HG03159 (cell line): ENCODE measurements around the gene FOXF2.

ENCODE experiments used
- ATAC-seq: cut with Tn5 transposase; IDR thresholded peaks from one replicate; pipeline ENCODE4 v1.9.1; 2021; ENCODE audit warnings: mild to moderate bottlenecking, moderate library complexity; ENCODE audit not compliant: unreplicated experiment

Gene FOXF2

GRCh38 chr6:1378065-1379016 lies 11.0 kb upstream of the FOXF2 start:
- no peak for ATAC-seq

GRCh38 chr6:1379017-1379787 lies 10.2 kb upstream of the FOXF2 start:
- ATAC-seq: no peak

GRCh38 chr6:1379788-1380147 lies 9.6 kb upstream of the FOXF2 start:
- ATAC-seq: no peak

- no peak for ATAC-seq
Measured at GRCh38 chr6:1380625-1381427, 8.6 kb upstream of the FOXF2 start.

DNA sequence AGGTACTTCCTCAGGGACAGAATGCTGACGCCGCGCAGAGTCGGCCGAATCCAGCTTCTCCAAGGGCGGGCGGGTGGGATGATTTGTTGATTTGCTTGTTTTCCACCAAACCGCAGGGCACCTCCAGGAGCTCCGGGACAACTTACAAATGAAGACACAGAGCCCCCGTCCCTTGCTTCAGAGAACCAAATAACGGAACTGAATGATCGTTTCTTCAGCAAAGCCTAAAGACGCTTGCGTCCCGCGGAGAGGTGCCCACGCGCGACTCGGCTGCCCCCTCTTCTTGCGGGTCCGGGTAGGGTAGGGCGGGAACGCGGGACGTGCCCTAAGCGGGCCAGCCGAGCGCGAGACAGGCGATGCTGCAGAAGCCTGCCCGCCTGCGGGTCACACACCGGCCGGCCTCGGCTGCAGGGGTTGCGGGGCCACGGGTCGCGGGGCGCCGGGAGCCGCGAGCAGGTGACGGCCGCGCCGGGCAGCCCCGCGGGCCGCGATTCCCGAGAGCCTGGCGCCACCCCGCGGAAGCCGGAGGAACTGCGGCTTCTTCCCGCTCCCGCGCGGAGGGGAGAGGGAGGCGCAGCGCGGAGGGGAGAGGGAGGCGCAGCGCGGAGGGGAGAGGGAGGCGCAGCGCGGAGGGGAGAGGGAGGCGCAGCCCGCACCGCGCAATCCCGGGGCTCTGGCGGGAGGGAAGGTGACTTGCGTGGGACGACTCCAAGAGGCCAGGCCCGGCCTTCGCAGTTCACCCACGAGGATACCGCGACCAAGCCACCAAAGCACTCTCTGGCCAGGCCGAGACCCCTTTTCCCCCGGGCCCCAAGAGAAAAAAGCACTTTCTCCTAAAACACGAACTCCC lies 7.7 kb upstream of the FOXF2 start:
- ATAC-seq: no peak

- ATAC-seq: no peak
Measured at GRCh38 chr6:1382331-1382882, 7.0 kb upstream of the FOXF2 start.

DNA sequence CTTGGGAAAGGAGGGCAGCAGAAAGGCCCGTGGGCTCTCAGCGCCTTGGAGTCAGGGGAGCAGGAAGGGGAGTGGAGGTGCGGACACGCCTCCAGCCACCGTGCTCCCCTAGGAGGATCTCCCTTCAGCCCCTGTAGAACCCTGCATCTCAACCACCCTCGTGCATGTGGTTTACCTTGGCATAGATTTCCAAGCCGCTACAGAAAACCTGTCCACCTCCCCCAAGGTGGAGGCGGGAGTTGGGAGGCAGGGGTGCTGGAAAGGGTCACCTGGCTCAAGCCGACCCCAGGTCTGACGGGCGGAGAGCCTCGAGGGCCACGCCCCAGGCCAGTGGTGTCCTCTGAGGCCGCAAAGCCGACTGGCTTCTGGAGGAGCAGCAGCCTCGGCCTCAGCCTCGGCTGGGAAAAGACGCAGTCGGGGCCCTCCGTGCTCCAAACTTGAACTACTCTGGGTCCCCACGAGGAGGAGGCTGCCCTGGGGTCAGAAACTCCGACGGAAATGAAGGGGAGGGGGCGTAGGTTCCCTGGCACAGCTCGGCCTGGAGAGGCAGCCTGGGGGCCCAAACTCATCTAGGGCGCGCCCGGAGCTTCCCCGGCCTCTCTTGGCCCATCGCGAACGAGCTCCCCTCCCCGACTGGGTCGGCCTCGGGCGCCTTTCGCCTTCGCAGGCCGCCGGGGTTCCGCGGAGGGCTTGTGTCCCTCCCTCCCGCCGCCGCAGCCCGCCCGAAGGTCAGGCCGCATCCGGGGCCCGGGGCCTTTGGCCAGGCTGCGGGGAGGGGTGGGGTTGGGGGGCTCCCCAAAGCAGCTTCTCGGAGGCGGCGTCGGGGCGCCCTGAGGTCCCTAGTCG lies 6.3 kb upstream of the FOXF2 start:
- no peak for ATAC-seq

DNA sequence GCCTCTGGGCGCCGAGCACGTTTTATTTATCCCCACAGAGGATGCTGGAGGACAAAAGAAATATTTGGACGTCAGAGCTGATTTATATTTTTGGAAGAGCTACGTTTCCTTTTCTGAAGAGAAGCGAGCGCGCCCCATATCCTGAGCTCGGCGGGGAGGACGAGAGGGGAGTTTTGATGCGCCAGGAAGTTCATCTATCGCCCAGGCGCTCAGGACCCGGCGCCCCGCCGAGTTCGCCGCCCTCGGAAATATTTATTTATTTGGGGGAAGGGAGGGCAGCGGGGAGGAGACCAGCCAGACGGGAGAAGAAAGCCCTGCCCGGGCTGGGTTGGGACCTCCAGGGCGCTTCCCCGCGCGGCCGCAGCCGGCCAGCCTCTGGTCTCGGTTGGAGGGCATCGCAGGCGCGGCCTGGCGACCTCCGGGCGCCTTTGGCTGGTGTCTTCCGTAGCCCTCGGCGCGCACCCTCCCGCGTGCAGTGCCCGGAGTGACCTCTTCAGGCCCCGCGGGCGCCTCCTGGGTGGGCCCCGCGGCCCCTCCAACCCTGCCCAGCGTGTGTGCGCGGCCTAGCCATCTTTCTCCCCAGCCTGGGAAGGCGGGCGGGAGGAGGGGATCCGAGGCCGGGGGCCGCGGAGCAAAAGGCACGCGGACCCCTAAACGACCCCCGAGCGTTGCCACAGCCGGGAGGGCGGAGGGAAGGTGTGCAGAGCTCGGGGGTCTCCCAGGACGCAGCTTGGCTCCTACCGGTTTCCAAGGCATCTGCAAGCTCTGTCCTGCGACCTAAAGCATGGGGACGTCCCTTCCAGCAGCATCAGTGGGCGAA lies 5.4 kb upstream of the FOXF2 start:
- no peak for ATAC-seq

GRCh38 chr6:1384549-1385128 lies 4.7 kb upstream of the FOXF2 start:
- ATAC-seq: no peak

DNA sequence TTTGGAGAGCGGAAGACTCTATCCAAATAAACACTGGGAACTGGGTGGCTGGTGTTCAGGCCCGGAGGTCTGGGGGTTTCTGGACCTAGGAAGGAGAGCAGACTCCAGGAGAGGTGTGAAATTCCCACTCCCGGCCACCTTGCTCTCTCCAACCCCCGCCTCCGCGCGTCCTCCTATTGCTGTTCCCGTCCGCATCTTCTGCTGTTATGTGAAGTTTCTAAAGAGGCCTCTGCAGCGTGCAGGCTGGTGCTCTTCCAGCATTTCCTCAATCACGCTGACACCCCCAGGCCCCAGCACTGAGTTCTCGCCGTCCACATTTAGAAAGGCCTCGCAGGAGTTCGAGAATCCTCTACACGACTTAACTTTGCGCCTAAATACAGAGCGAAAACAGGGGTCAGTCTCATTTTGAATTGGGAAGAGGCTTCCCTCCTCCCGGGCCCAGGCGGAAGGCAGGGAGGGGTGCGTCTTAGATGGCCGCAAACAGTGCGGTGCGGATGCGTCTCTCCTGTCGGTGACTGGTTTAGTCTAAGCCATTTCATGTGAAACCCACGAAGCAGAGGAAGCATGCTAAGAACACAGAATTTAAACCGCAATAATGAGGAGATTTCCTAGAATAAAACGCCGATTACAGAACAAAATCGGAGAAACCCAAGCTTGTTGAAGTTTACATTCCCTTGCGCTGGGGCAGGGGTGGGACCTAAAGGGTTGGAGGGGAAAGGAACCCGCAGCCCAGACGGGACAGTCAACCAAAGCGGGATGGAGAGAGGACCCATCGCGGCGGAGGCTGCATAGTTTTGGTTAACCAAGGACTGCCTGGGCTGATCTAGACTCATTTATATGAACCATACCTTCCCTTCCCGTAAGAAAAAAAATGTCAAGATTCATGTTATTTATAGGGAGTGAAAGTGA lies 4.0 kb upstream of the FOXF2 start:
- no peak for ATAC-seq

GRCh38 chr6:1386038-1386709 lies 3.2 kb upstream of the FOXF2 start:
- ATAC-seq: no peak

- ATAC-seq: no peak
Measured at GRCh38 chr6:1387538-1387875, 1.9 kb upstream of the FOXF2 start.

DNA sequence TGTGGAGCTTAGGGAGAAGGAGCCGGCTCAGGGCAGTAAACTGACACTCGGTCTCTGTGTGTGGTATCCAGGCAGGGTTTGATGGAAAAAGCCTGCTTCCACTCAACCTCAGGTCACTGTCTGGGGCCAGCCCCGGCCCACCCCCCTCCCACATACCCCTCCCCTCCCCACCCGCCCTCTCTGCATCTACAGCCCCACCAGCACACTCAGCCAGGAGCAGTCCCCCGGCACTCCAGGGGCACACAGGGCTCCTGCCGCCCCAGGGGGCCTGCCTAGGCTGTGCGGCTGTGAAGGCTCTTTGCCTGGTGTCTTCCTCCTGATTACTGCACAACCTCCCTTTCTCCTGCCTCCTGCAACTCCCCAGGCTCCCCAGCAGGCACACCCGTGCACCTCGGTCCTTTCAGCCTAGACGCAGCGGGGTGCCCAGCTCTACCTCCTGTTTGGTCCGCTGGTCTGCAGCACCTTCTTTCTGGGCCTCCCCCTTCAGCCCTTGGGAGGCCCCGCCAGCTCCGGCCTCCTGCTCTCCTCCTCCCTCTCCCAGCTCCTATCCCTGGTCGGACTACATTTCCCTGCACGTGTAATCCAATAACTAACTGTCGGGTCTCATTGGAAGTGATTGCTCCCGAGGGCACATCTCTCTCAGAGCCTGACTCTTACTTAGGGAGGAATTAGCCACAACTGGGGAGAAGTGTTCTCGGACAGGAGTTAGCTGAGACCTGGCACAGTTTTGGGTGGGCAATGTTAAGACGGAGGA lies 1.3 kb upstream of the FOXF2 start:
- no peak for ATAC-seq

- ATAC-seq: no peak
Measured at GRCh38 chr6:1388630-1389368, 577 bp upstream of the FOXF2 start.
